GM23338 (cell line): ENCODE results near the gene RPE. TPM values are rescaled to one million over a fixed set of nuclear protein-coding genes. Genes with fewer than 3 reads are reported as not detected.

Source experiments
- ATAC-seq: fragments of 200-7000 bp; cut with Tn5 transposase; 3 replicates; pipeline ENCODE4 v1.9.1; 2020
- DNase-seq: peaks from one replicate; pipeline ENCODE4 v3.0.0-alpha.2; 2015; ENCODE audit warnings: low spot score
- H2AFZ ChIP-seq: fragments of 200-600 bp; sonication (generic); 2 replicates; pipeline ENCODE4 v1.8.0; 2016; ENCODE audit warnings: antibody characterized with exemption, mild to moderate bottlenecking, moderate library complexity
- H3F3A ChIP-seq: fragments of 200-600 bp; sonication (generic); replicated peaks from 2 replicates; pipeline ENCODE4 v1.8.0; 2017; ENCODE audit warnings: antibody characterized with exemption, mixed run types, low read depth
- H3K27ac ChIP-seq: fragments of 200-600 bp; sonication (generic); 2 replicates; pipeline ENCODE4 v1.6.1; 2016; ENCODE audit warnings: low read depth
- H3K27me3 ChIP-seq: fragments of 200-600 bp; sonication (generic); 2 replicates; pipeline ENCODE4 v1.8.0; 2016; ENCODE audit warnings: mild to moderate bottlenecking, mixed run types, moderate library complexity; ENCODE audit not compliant: insufficient read depth
- H3K36me3 ChIP-seq: fragments of 200-600 bp; sonication (generic); 2 replicates; pipeline ENCODE4 v1.8.0; 2016; ENCODE audit warnings: mild to moderate bottlenecking; ENCODE audit not compliant: insufficient read depth
- H3K4me1 ChIP-seq: fragments of 200-600 bp; sonication (generic); 2 replicates; pipeline ENCODE4 v1.8.0; 2016; ENCODE audit warnings: mild to moderate bottlenecking, moderate library complexity; ENCODE audit not compliant: insufficient read depth
- H3K4me2 ChIP-seq: fragments of 200-600 bp; sonication (generic); 2 replicates; pipeline ENCODE4 v1.7.1; 2017; ENCODE audit warnings: mixed run types
- H3K4me3 ChIP-seq: fragments of 200-600 bp; sonication (generic); 2 replicates; pipeline ENCODE4 v1.6.1; 2016; ENCODE audit warnings: mixed run types
- H3K79me2 ChIP-seq: fragments of 200-600 bp; sonication (generic); replicated peaks from 2 replicates; pipeline ENCODE4 v1.8.0; 2017; ENCODE audit warnings: mild to moderate bottlenecking; ENCODE audit not compliant: insufficient read depth
- H3K9me2 ChIP-seq: fragments of 200-600 bp; sonication (generic); 2 replicates; pipeline ENCODE4 v1.8.0; 2017; ENCODE audit not compliant: insufficient read depth
- H4K20me1 ChIP-seq: fragments of 200-600 bp; sonication (generic); replicated peaks from 2 replicates; pipeline ENCODE4 v1.8.0; 2017; ENCODE audit warnings: mild to moderate bottlenecking; ENCODE audit not compliant: insufficient read depth
- H3K27ac Mint-ChIP-seq: 2 replicates; pipeline ENCODE4 v1.8.0; 2020; ENCODE audit warnings: inconsistent platforms, mild to moderate bottlenecking, moderate library complexity, mixed read lengths
- H3K27me3 Mint-ChIP-seq: 3 replicates; pipeline ENCODE4 v1.8.0; 2022; ENCODE audit warnings: low read depth, mild to moderate bottlenecking, moderate library complexity, mixed read lengths, inconsistent platforms; ENCODE audit not compliant: insufficient read depth, poor library complexity
- H3K36me3 Mint-ChIP-seq: 3 replicates; pipeline ENCODE4 v1.8.0; 2021; ENCODE audit warnings: low read depth, mild to moderate bottlenecking, inconsistent platforms, moderate library complexity, mixed read lengths
- H3K4me1 Mint-ChIP-seq: 3 replicates; pipeline ENCODE4 v1.8.0; 2020; ENCODE audit warnings: mild to moderate bottlenecking, inconsistent platforms, mixed read lengths
- H3K4me3 Mint-ChIP-seq: 3 replicates; pipeline ENCODE4 v1.8.0; 2021; ENCODE audit warnings: moderate library complexity, mild to moderate bottlenecking, inconsistent platforms, mixed read lengths
- H3K9me3 Mint-ChIP-seq: 3 replicates; pipeline ENCODE4 v1.8.0; 2020; ENCODE audit warnings: moderate library complexity, mild to moderate bottlenecking, inconsistent platforms, mixed read lengths
- EZH2 ChIP-seq: fragments of 200-600 bp; sonication (generic); IDR thresholded peaks from one replicate; pipeline ENCODE4 v1.8.0; 2017; ENCODE audit warnings: antibody characterized with exemption, mild to moderate bottlenecking, low read depth; ENCODE audit not compliant: unreplicated experiment
- EZH2phosphoT487 ChIP-seq: fragments of 200-600 bp; sonication (generic); IDR thresholded peaks from one replicate; pipeline ENCODE4 v1.8.1; 2018; ENCODE audit warnings: antibody characterized with exemption; ENCODE audit not compliant: unreplicated experiment
- POLR2AphosphoS5 ChIP-seq: IDR thresholded peaks from 2 replicates; pipeline ENCODE4 v1.6.1; 2016; ENCODE audit warnings: antibody characterized with exemption, low read depth
- ZNF331 ChIP-seq: fragments of 250-450 bp; sonication (Bioruptor Pico); IDR thresholded peaks from 2 replicates; pipeline ENCODE4 v1.5.0; 2020; ENCODE audit warnings: low read depth, mild to moderate bottlenecking, moderate library complexity
- ZNF462 ChIP-seq: fragments of 250-450 bp; sonication (Bioruptor Pico); IDR thresholded peaks from 2 replicates; pipeline ENCODE4 v1.5.0; 2020; ENCODE audit warnings: mild to moderate bottlenecking, moderate library complexity
- polyA plus RNA-seq: library from polyadenylated mRNA; unstranded; fragments of >200 nt; fragmentation: Nextera tagmentation; extraction: Ambion mirVana; gene quantifications from 2 replicates; pipeline ENCODE4 v1.2.1, GENCODE V29; 2016
- total RNA-seq: library from RNA; depleted of rRNA; stranded (reverse); fragments of >200 nt; shearing (Covaris generic); gene quantifications from 2 replicates; pipeline ENCODE4 v1.2.3, GENCODE V29; 2014
- TF ChIP-seq, protein P1 (sequence below): IDR thresholded peaks from one replicate; pipeline ENCODE4 v1.6.1; 2018; ENCODE audit warnings: antibody characterized with exemption; ENCODE audit not compliant: unreplicated experiment

The RPE gene
- total and polyA plus RNA-seq, 2 experiments from 2014 or later, result 43.1 to 79.1 TPM

DNA sequence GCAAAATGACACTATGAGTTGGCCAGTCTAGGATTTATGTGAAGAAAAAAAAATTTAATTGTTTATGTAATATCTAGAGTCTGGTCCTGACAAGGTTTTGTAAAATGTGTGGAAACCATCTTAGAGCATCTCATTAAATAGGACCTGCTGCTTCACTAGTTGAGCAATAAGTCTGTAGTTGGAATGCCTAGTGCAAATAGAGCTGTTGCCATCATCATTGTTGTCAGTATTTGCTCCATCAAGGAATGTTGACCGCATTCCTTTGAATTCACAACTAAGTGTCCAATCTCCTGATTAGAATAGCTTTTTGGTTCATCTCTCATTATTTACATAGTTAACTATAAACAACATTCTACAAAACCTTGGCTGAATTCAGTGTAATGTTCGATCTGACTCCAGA is 32.2 kb upstream of the RPE start (continued):
- TF ChIP-seq EZH2phosphoT487, result no peak
- TF ChIP-seq ZNF331 (CRISPR knock-in tag), result no peak
- TF ChIP-seq EZH2, result no peak
- TF ChIP-seq, protein P1, sequence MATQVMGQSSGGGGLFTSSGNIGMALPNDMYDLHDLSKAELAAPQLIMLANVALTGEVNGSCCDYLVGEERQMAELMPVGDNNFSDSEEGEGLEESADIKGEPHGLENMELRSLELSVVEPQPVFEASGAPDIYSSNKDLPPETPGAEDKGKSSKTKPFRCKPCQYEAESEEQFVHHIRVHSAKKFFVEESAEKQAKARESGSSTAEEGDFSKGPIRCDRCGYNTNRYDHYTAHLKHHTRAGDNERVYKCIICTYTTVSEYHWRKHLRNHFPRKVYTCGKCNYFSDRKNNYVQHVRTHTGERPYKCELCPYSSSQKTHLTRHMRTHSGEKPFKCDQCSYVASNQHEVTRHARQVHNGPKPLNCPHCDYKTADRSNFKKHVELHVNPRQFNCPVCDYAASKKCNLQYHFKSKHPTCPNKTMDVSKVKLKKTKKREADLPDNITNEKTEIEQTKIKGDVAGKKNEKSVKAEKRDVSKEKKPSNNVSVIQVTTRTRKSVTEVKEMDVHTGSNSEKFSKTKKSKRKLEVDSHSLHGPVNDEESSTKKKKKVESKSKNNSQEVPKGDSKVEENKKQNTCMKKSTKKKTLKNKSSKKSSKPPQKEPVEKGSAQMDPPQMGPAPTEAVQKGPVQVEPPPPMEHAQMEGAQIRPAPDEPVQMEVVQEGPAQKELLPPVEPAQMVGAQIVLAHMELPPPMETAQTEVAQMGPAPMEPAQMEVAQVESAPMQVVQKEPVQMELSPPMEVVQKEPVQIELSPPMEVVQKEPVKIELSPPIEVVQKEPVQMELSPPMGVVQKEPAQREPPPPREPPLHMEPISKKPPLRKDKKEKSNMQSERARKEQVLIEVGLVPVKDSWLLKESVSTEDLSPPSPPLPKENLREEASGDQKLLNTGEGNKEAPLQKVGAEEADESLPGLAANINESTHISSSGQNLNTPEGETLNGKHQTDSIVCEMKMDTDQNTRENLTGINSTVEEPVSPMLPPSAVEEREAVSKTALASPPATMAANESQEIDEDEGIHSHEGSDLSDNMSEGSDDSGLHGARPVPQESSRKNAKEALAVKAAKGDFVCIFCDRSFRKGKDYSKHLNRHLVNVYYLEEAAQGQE, result no peak
- no peak for TF ChIP-seq POLR2AphosphoS5

- ATAC-seq (no peak), DNase-seq (no peak)
- H3F3A ChIP-seq, result no peaks in the 10 kb centered on the region
- H3K4me1 Mint-ChIP-seq, result no peaks in the 10 kb centered on the region
- H3K27me3 ChIP-seq, result no peaks in the 10 kb centered on the region
- no peak overlapping the region for H3K4me2 ChIP-seq
- no peak overlapping the region for H2AFZ ChIP-seq
- H3K4me3 Mint-ChIP-seq, result no peak overlapping the region
- H3K9me2 ChIP-seq, result no peaks in the 10 kb centered on the region
- H3K36me3 ChIP-seq, result no peaks in the 10 kb centered on the region
- H3K9me3 Mint-ChIP-seq, result no peaks in the 10 kb centered on the region
- H3K4me1 ChIP-seq, result no peaks in the 10 kb centered on the region
- H4K20me1 ChIP-seq, result no peaks in the 10 kb centered on the region
- TF ChIP-seq, protein P1, result no peak
- no peak for TF ChIP-seq ZNF331 (CRISPR knock-in tag)
- H3K27ac Mint-ChIP-seq, result no peak overlapping the region
- no peaks in the 10 kb centered on the region for H3K79me2 ChIP-seq
- no peak overlapping the region for H3K4me3 ChIP-seq
- H3K27me3 Mint-ChIP-seq, result peaks cover 2% of the 10 kb centered on the region
- H3K36me3 Mint-ChIP-seq, result no peaks in the 10 kb centered on the region
- no peak overlapping the region for H3K27ac ChIP-seq
These were observed 31.7 kb upstream of the RPE start for GRCh38 chr2:209970711-209971110.

- no peak for TF ChIP-seq ZNF462 (CRISPR knock-in tag)
These were observed 29.1 kb upstream of the RPE start for GRCh38 chr2:209973328-209973727.

More at GRCh38 chr2:209973328-209973727, 29.1 kb upstream of the RPE start:
- no peaks in the 10 kb centered on the region for H3K9me2 ChIP-seq
- H3K79me2 ChIP-seq, result no peaks in the 10 kb centered on the region
- no peak overlapping the region for H3K4me3 ChIP-seq
- no peak overlapping the region for H3K4me2 ChIP-seq
- H3K9me3 Mint-ChIP-seq, result no peaks in the 10 kb centered on the region
- H3K27me3 ChIP-seq, result no peaks in the 10 kb centered on the region
- no peaks in the 10 kb centered on the region for H4K20me1 ChIP-seq
- no peak overlapping the region for H3K4me3 Mint-ChIP-seq
- H3K27me3 Mint-ChIP-seq, result peaks cover 2% of the 10 kb centered on the region
- no peaks in the 10 kb centered on the region for H3K36me3 ChIP-seq
- no peak overlapping the region for H3K27ac Mint-ChIP-seq
- H3K36me3 Mint-ChIP-seq, result no peaks in the 10 kb centered on the region
- no peaks in the 10 kb centered on the region for H3K4me1 Mint-ChIP-seq
- no peak for DNase-seq
- H2AFZ ChIP-seq, result no peak overlapping the region
- H3K4me1 ChIP-seq, result no peaks in the 10 kb centered on the region
- ATAC-seq, result no peak
- no peak overlapping the region for H3K27ac ChIP-seq
- H3F3A ChIP-seq, result no peaks in the 10 kb centered on the region
